Activated CD8-positive, alpha-beta memory T cell treated with anti-CD3 and anti-CD28 coated beads, Interleukin-2, amount 10 ng/mL, durations not matched to agents 7 days and 5 days (primary cell): Measurements from ENCODE around the gene B3GNT7. TPM values are rescaled to one million over a fixed set of nuclear protein-coding genes. Genes with fewer than 3 reads are reported as not detected.
"Not testable (repeated sequence)": the region's sequence is repeated elsewhere in the genome, so short reads cannot be mapped to it uniquely, and the experiment has no call there.

Experiments
- ATAC-seq: fragments of 150-1000 bp; cut with Tn5 transposase; one replicate; pipeline ENCODE4 v1.10.0; 2021; ENCODE audit warnings: moderate library complexity
- CTCF ChIA-PET: fragments of 350-600 bp; sonication (Branson Sonifier 250); formaldehyde crosslinking; loops from one replicate; lab custom pipeline; 2021; ENCODE audit warnings: antibody characterized with exemption; lab: Charles Lee
- DNase-seq: peaks from one replicate; pipeline ENCODE4 v3.0.0-alpha.2; 2020
- H3K27ac Mint-ChIP-seq: one replicate; pipeline ENCODE4 v1.8.0; 2021; ENCODE audit warnings: mild to moderate bottlenecking, mixed read lengths
- H3K27me3 Mint-ChIP-seq: one replicate; pipeline ENCODE4 v1.8.0; 2021; ENCODE audit warnings: mixed read lengths
- H3K36me3 Mint-ChIP-seq: one replicate; pipeline ENCODE4 v1.8.0; 2021; ENCODE audit warnings: mild to moderate bottlenecking, mixed read lengths
- H3K4me1 Mint-ChIP-seq: one replicate; pipeline ENCODE4 v1.8.0; 2021; ENCODE audit warnings: mixed read lengths
- H3K4me3 Mint-ChIP-seq: one replicate; pipeline ENCODE4 v1.8.0; 2021; ENCODE audit warnings: mild to moderate bottlenecking, moderate library complexity, mixed read lengths
- H3K9me3 Mint-ChIP-seq: one replicate; pipeline ENCODE4 v1.8.0; 2022; ENCODE audit warnings: low read depth, mixed read lengths
- total RNA-seq, 2 experiments: library from RNA; stranded (reverse); gene quantifications; one replicate each; pipeline ENCODE4 v1.2.3, GENCODE V29; 2021

Gene B3GNT7
- total RNA-seq, 2 experiments from 2014 or later = 0.47 to 0.49 TPM

GRCh38 chr2:231418820-231419640 is 23.5 kb downstream of the B3GNT7 start:
- Mint-ChIP-seq H3K4me3 (no peak overlapping the region), H3K27me3 (peaks cover 18% of the 10 kb centered on the region), H3K36me3 (no peaks in the 10 kb centered on the region), H3K4me1 (peaks cover 3% of the 10 kb centered on the region), H3K27ac (no peak overlapping the region), H3K9me3 (no peaks in the 10 kb centered on the region)
- ATAC-seq = no peak
- no peak for DNase-seq
- CTCF ChIA-PET = interaction anchor here (1.4 to 2.3 kb wide), 3 partner anchors 13 to 14 kb away, joined by 3 to 7 read pairs (median 6); no protein-coding TSS in a partner anchor

- CTCF ChIA-PET = interaction anchor here (1.0 to 1.9 kb wide), 2 partner anchors 9 to 193 kb away, joined by 3 to 4 read pairs; no protein-coding TSS in a partner anchor
- Mint-ChIP-seq H3K36me3 (no peaks in the 10 kb centered on the region), H3K27ac (no peak overlapping the region), H3K4me1 (peaks cover 13% of the 10 kb centered on the region), H3K9me3 (no peaks in the 10 kb centered on the region), H3K27me3 (peaks cover 5% of the 10 kb centered on the region), H3K4me3 (no peak overlapping the region)
- DNase-seq (no peak), ATAC-seq (no peak)
These were observed 25.6 kb downstream of the B3GNT7 start for GRCh38 chr2:231421051-231421580.

- CTCF ChIA-PET = interaction anchor here (1.1 to 1.9 kb wide), 2 partner anchors 9 kb away, joined by 3 to 4 read pairs; no protein-coding TSS in a partner anchor
- ATAC-seq = no peak
- Mint-ChIP-seq H3K4me3 (no peak overlapping the region), H3K9me3 (no peaks in the 10 kb centered on the region), H3K36me3 (peaks cover under 1% of the 10 kb centered on the region), H3K27me3 (peaks cover 5% of the 10 kb centered on the region), H3K4me1 (peaks cover 23% of the 10 kb centered on the region), H3K27ac (no peak overlapping the region)
- no peak for DNase-seq
These were observed 26.5 kb downstream of the B3GNT7 start for GRCh38 chr2:231422056-231422455.

- Mint-ChIP-seq H3K4me3 (no peak overlapping the region), H3K36me3 (peaks cover 3% of the 10 kb centered on the region), H3K9me3 (no peaks in the 10 kb centered on the region), H3K4me1 (peaks cover 25% of the 10 kb centered on the region), H3K27ac (no peak overlapping the region), H3K27me3 (no peaks in the 10 kb centered on the region)
- DNase-seq (no peak), ATAC-seq (no peak)
- CTCF ChIA-PET = interaction anchor here (1.1 kb wide), 1 partner anchor 10 kb away, joined by 3 read pairs; no protein-coding TSS in a partner anchor
These were observed 27.7 kb downstream of the B3GNT7 start for GRCh38 chr2:231423176-231423575.

GRCh38 chr2:231425291-231425810 is 29.8 kb downstream of the B3GNT7 start:
- Mint-ChIP-seq H3K4me1 (peaks cover 25% of the 10 kb centered on the region), H3K4me3 (no peak overlapping the region), H3K9me3 (peaks cover under 1% of the 10 kb centered on the region), H3K36me3 (peaks cover 6% of the 10 kb centered on the region), H3K27me3 (no peaks in the 10 kb centered on the region), H3K27ac (peak overlapping the region; percentile 91)
- DNase-seq (peak; percentile 48), ATAC-seq (no peak)
- CTCF ChIA-PET = interaction anchor here (0.8 to 2.3 kb wide), 9 partner anchors 10 to 198 kb away, joined by 3 to 20 read pairs (median 4); no protein-coding TSS in a partner anchor

- Mint-ChIP-seq H3K36me3 (peaks cover 11% of the 10 kb centered on the region), H3K4me1 (peaks cover 25% of the 10 kb centered on the region), H3K27ac (peak overlapping the region; percentile 91), H3K4me3 (peak overlapping the region; percentile 66), H3K27me3 (no peaks in the 10 kb centered on the region), H3K9me3 (peaks cover 6% of the 10 kb centered on the region)
- ATAC-seq (peak; percentile 86), DNase-seq (peak; percentile 89)
- CTCF ChIA-PET = interaction anchor here (0.8 to 2.3 kb wide), 8 partner anchors 11 to 199 kb away, joined by 3 to 20 read pairs (median 4); no protein-coding TSS in a partner anchor
These were observed 30.5 kb downstream of the B3GNT7 start for GRCh38 chr2:231425811-231426703.

- Mint-ChIP-seq H3K27me3 (peaks cover 3% of the 10 kb centered on the region), H3K4me1 (peaks cover 25% of the 10 kb centered on the region), H3K9me3 (peaks cover 16% of the 10 kb centered on the region), H3K27ac (peak overlapping the region; percentile 91), H3K4me3 (peak overlapping the region; percentile 66), H3K36me3 (peaks cover 22% of the 10 kb centered on the region)
- CTCF ChIA-PET = interaction anchor here (1.4 to 2.3 kb wide), 3 partner anchors 15 to 200 kb away, joined by 4 to 8 read pairs (median 4); no protein-coding TSS in a partner anchor
- ATAC-seq (peak; percentile 13), DNase-seq (no peak)
These were observed 31.6 kb downstream of the B3GNT7 start for GRCh38 chr2:231427116-231427515.

GRCh38 chr2:231429152-231429551 is 33.6 kb downstream of the B3GNT7 start:
- peaks cover 32% of the 10 kb centered on the region for H3K4me1 Mint-ChIP-seq
- DNase-seq (no peak), ATAC-seq (no peak)
- CTCF ChIA-PET = interaction anchor here (0.8 kb wide), 2 partner anchors 23 to 202 kb away, joined by 4 read pairs; no protein-coding TSS in a partner anchor
- peaks cover 25% of the 10 kb centered on the region for H3K36me3 Mint-ChIP-seq
- no peak overlapping the region for H3K4me3 Mint-ChIP-seq
- peaks cover 3% of the 10 kb centered on the region for H3K27me3 Mint-ChIP-seq
- no peak overlapping the region for H3K27ac Mint-ChIP-seq
- H3K9me3 Mint-ChIP-seq = peaks cover 18% of the 10 kb centered on the region

- peaks cover 18% of the 10 kb centered on the region for H3K9me3 Mint-ChIP-seq
- H3K36me3 Mint-ChIP-seq = peaks cover 25% of the 10 kb centered on the region
- no peak overlapping the region for H3K4me3 Mint-ChIP-seq
- CTCF ChIA-PET = interaction anchor here (0.8 kb wide), 2 partner anchors 22 to 202 kb away, joined by 4 read pairs; no protein-coding TSS in a partner anchor
- no peak overlapping the region for H3K27ac Mint-ChIP-seq
- peaks cover 3% of the 10 kb centered on the region for H3K27me3 Mint-ChIP-seq
- no peak for ATAC-seq
- peaks cover 32% of the 10 kb centered on the region for H3K4me1 Mint-ChIP-seq
- DNase-seq = no peak
These were observed 34.4 kb downstream of the B3GNT7 start for GRCh38 chr2:231429901-231430300.

GRCh38 chr2:231430437-231430836 is 34.9 kb downstream of the B3GNT7 start:
- DNase-seq, ATAC-seq, H3K4me3 Mint-ChIP-seq, H3K27me3 Mint-ChIP-seq, H3K27ac Mint-ChIP-seq, CTCF ChIA-PET: not testable (repeated sequence)
- peaks cover 25% of the 10 kb centered on the region for H3K36me3 Mint-ChIP-seq
- peaks cover 18% of the 10 kb centered on the region for H3K9me3 Mint-ChIP-seq
- peaks cover 28% of the 10 kb centered on the region for H3K4me1 Mint-ChIP-seq

GRCh38 chr2:231431606-231432005 is 36.1 kb downstream of the B3GNT7 start:
- H3K9me3 Mint-ChIP-seq = peaks cover 18% of the 10 kb centered on the region
- peaks cover 3% of the 10 kb centered on the region for H3K27me3 Mint-ChIP-seq
- ATAC-seq (no peak), DNase-seq (no peak)
- H3K4me3 Mint-ChIP-seq = no peak overlapping the region
- H3K4me1 Mint-ChIP-seq = peaks cover 16% of the 10 kb centered on the region
- peaks cover 25% of the 10 kb centered on the region for H3K36me3 Mint-ChIP-seq
- no peak overlapping the region for H3K27ac Mint-ChIP-seq
- CTCF ChIA-PET = no interaction called here

GRCh38 chr2:231433990-231434389 is 38.5 kb downstream of the B3GNT7 start:
- peak overlapping the region; percentile 56 for H3K27ac Mint-ChIP-seq
- peaks cover 9% of the 10 kb centered on the region for H3K4me1 Mint-ChIP-seq
- ATAC-seq (peak; percentile 42), DNase-seq (no peak)
- no peak overlapping the region for H3K4me3 Mint-ChIP-seq
- peaks cover 18% of the 10 kb centered on the region for H3K9me3 Mint-ChIP-seq
- H3K27me3 Mint-ChIP-seq = peaks cover 3% of the 10 kb centered on the region
- CTCF ChIA-PET = interaction anchor here (1.2 to 1.5 kb wide), 2 partner anchors 49 to 207 kb away, joined by 3 to 5 read pairs; no protein-coding TSS in a partner anchor
- peaks cover 23% of the 10 kb centered on the region for H3K36me3 Mint-ChIP-seq
